MM.1S (cell line): Measurements from ENCODE around the gene TAS2R40.

Experiments
- DNase-seq: peaks from one replicate; pipeline ENCODE4 v3.0.0-alpha.2; 2015
- H2AFZ ChIP-seq: fragments of 300-600 bp; sonication (generic); 2 replicates; pipeline ENCODE4 v1.6.0; 2016; ENCODE audit warnings: antibody characterized with exemption, low read length
- H3F3A ChIP-seq: fragments of 300-600 bp; sonication (generic); 2 replicates; pipeline ENCODE4 v1.6.1; 2016; ENCODE audit warnings: mild to moderate bottlenecking, antibody characterized with exemption, low read length, moderate library complexity, mixed read lengths; ENCODE audit not compliant: insufficient read depth
- H3K27ac ChIP-seq: fragments of 300-600 bp; sonication (generic); 2 replicates; pipeline ENCODE4 v1.5.1; 2016; ENCODE audit warnings: mild to moderate bottlenecking, low read length
- H3K27me3 ChIP-seq: fragments of 300-600 bp; sonication (generic); replicated peaks from 2 replicates; pipeline ENCODE4 v1.6.0; 2016; ENCODE audit warnings: low read length; ENCODE audit not compliant: insufficient read depth
- H3K36me3 ChIP-seq: fragments of 300-600 bp; sonication (generic); replicated peaks from 2 replicates; pipeline ENCODE4 v1.6.1; 2016; ENCODE audit warnings: mild to moderate bottlenecking, low read length, mixed read lengths; ENCODE audit not compliant: insufficient read depth
- H3K4me1 ChIP-seq: fragments of 300-600 bp; sonication (generic); 2 replicates; pipeline ENCODE4 v1.6.1; 2016; ENCODE audit warnings: low read length, mixed read lengths
- H3K4me2 ChIP-seq: fragments of 300-600 bp; sonication (generic); 2 replicates; pipeline ENCODE4 v1.6.0; 2016; ENCODE audit warnings: low read depth, low read length
- H3K4me3 ChIP-seq: fragments of 300-600 bp; sonication (generic); 2 replicates; pipeline ENCODE4 v1.5.1; 2016; ENCODE audit warnings: low read length, mixed read lengths
- H3K79me2 ChIP-seq: fragments of 300-600 bp; sonication (generic); 2 replicates; pipeline ENCODE4 v1.6.1; 2016; ENCODE audit warnings: mixed run types, low read length, mixed read lengths
- H3K9ac ChIP-seq: fragments of 300-600 bp; sonication (generic); 2 replicates; pipeline ENCODE4 v1.6.1; 2016; ENCODE audit warnings: low read length, mixed read lengths
- H3K9me2 ChIP-seq: fragments of 300-600 bp; sonication (generic); replicated peaks from 2 replicates; pipeline ENCODE4 v1.6.1; 2016; ENCODE audit warnings: mild to moderate bottlenecking, low read length, mixed read lengths; ENCODE audit not compliant: insufficient read depth
- H3K9me3 ChIP-seq: fragments of 300-600 bp; sonication (generic); replicated peaks from 2 replicates; pipeline ENCODE4 v1.6.1; 2016; ENCODE audit warnings: mild to moderate bottlenecking, low read length, mixed read lengths; ENCODE audit not compliant: insufficient read depth
- H4K20me1 ChIP-seq: fragments of 300-600 bp; sonication (generic); 2 replicates; pipeline ENCODE4 v1.6.1; 2016; ENCODE audit warnings: mild to moderate bottlenecking, low read length, moderate library complexity, mixed read lengths; ENCODE audit not compliant: insufficient read depth
- EZH2 ChIP-seq: fragments of 300-600 bp; sonication (generic); optimal IDR thresholded peaks from 2 replicates; pipeline ENCODE3; 2017; ENCODE audit warnings: low read depth, mild to moderate bottlenecking, antibody characterized with exemption, low read length, mixed read lengths
- EZH2phosphoT487 ChIP-seq: fragments of 300-600 bp; sonication (generic); IDR thresholded peaks from 2 replicates; pipeline ENCODE4 v1.6.1; 2018; ENCODE audit warnings: antibody characterized with exemption, low read length
- TF ChIP-seq, protein P1 (sequence below): fragments of 300-600 bp; sonication (generic); IDR thresholded peaks from 2 replicates; pipeline ENCODE4 v1.5.1; 2016; ENCODE audit warnings: antibody characterized with exemption, low read length, mixed read lengths

TAS2R40 gene

DNA sequence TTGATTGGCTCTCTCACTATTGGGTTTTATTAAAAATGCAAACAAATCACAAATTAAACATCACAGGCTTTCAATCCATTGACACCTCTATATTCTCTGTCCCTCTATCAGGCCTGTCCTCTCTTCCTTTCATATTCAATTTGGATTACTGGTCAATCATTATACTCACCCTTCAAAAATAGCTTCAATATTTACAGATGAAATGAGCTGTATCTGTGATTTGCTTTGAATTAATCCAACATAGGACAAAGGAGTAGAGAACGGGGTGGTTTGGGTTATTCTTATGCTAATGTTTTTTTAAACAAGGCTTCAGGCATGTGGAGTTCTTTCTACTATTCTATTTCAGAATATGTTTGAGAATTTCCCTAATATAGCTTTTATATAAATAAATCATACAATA lies 36.3 kb upstream of the TAS2R40 start:
- no peak overlapping the region for H2AFZ ChIP-seq
- H3K79me2 ChIP-seq = no peaks in the 10 kb centered on the region
- TF ChIP-seq EZH2 = no peak
- no peaks in the 10 kb centered on the region for H3K36me3 ChIP-seq
- H3K27me3 ChIP-seq = no peaks in the 10 kb centered on the region
- H3K9me3 ChIP-seq = no peaks in the 10 kb centered on the region
- no peaks in the 10 kb centered on the region for H3K4me1 ChIP-seq
- no peak overlapping the region for H3K4me2 ChIP-seq
- DNase-seq = no peak
- H4K20me1 ChIP-seq = no peaks in the 10 kb centered on the region
- no peak overlapping the region for H3K9ac ChIP-seq
- H3K4me3 ChIP-seq = no peak overlapping the region
- no peaks in the 10 kb centered on the region for H3K9me2 ChIP-seq
- no peak overlapping the region for H3K27ac ChIP-seq
- H3F3A ChIP-seq = no peaks in the 10 kb centered on the region

DNA sequence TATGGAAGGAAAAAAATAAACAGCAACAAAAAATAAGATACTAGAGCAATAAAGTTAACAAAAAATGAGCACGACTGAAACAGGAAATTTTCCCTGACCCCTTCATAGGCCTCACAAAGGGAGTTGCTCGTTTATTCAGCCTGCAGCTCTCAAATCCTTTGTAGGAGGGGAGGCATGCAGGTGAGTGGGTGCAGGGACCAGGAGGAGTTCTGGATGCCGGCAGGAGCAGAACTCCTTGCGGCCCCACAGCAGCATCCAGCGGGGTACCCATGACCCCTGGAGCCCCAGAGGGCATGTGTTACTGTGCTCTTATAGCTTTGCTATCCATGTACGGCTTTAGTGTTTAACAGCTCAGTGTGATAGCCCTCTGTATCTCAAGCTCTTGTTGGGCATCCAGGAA lies 32.8 kb upstream of the TAS2R40 start:
- Histone ChIP-seq H3K9me3 (no peaks in the 10 kb centered on the region), H3F3A (no peaks in the 10 kb centered on the region), H3K27ac (no peak overlapping the region), H3K4me2 (no peak overlapping the region), H3K4me3 (no peak overlapping the region), H3K79me2 (no peaks in the 10 kb centered on the region), H3K9ac (no peak overlapping the region), H3K9me2 (no peaks in the 10 kb centered on the region), H3K27me3 (no peaks in the 10 kb centered on the region), H4K20me1 (no peaks in the 10 kb centered on the region), H3K36me3 (no peaks in the 10 kb centered on the region), H3K4me1 (no peaks in the 10 kb centered on the region), H2AFZ (no peak overlapping the region)
- DNase-seq = no peak
- TF ChIP-seq EZH2 (no peak), EZH2phosphoT487 (no peak)
- TF ChIP-seq, protein P1, sequence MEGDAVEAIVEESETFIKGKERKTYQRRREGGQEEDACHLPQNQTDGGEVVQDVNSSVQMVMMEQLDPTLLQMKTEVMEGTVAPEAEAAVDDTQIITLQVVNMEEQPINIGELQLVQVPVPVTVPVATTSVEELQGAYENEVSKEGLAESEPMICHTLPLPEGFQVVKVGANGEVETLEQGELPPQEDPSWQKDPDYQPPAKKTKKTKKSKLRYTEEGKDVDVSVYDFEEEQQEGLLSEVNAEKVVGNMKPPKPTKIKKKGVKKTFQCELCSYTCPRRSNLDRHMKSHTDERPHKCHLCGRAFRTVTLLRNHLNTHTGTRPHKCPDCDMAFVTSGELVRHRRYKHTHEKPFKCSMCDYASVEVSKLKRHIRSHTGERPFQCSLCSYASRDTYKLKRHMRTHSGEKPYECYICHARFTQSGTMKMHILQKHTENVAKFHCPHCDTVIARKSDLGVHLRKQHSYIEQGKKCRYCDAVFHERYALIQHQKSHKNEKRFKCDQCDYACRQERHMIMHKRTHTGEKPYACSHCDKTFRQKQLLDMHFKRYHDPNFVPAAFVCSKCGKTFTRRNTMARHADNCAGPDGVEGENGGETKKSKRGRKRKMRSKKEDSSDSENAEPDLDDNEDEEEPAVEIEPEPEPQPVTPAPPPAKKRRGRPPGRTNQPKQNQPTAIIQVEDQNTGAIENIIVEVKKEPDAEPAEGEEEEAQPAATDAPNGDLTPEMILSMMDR = no peak

DNA sequence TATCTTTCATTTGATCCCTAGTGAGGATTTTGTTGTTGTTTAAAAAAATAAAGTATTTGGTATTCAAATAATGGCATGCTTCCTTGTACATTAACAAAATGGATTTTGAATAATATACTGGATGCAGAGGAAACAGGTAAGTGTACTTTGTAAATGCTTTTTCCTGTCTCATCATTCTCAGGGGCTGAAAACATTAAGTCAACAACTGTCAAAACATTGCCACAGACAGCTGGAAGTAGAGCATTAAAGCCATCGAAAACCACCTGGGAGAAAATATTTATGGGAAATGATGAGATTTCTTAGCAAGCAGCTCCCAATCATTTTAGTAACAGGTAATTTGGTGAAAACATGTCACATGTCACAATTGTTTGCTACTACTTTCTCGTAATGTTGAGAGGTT lies 28.0 kb upstream of the TAS2R40 start:
- H3K36me3 ChIP-seq = no peaks in the 10 kb centered on the region
- H3K9ac ChIP-seq = no peak overlapping the region
- no peak overlapping the region for H3K4me2 ChIP-seq
- H3K4me3 ChIP-seq = no peak overlapping the region
- no peak for DNase-seq
- no peaks in the 10 kb centered on the region for H3K27me3 ChIP-seq
- H3K9me3 ChIP-seq = no peaks in the 10 kb centered on the region
- H3K4me1 ChIP-seq = no peaks in the 10 kb centered on the region
- TF ChIP-seq, protein P1 = no peak
- TF ChIP-seq EZH2 (no peak), EZH2phosphoT487 (no peak)
- H3K9me2 ChIP-seq = no peaks in the 10 kb centered on the region
- no peaks in the 10 kb centered on the region for H3K79me2 ChIP-seq
- H4K20me1 ChIP-seq = no peaks in the 10 kb centered on the region
- no peaks in the 10 kb centered on the region for H3F3A ChIP-seq
- no peak overlapping the region for H3K27ac ChIP-seq
- no peak overlapping the region for H2AFZ ChIP-seq

DNA sequence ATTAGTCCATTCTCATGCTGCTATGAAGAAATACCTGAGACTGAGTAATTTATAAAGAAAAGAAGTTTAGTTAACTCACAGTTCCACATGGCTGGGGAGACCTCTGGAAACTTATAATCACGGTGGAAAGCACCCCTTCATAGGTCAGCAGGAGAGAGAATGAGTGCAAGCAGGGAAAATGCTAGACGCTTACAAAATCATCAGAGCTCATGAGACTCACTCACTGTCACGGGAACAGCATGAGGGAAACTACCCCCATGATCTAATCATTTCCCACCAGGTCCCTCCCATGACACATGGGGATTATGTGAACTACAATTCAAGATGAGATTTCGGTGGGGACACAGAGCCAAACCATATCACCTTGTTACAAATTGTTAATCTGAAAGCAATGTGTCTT lies 22.8 kb upstream of the TAS2R40 start:
- DNase-seq = no peak
- no peak overlapping the region for H3K4me2 ChIP-seq
- no peaks in the 10 kb centered on the region for H3K27me3 ChIP-seq
- no peak overlapping the region for H2AFZ ChIP-seq
- H3K36me3 ChIP-seq = no peaks in the 10 kb centered on the region
- TF ChIP-seq EZH2 (no peak), EZH2phosphoT487 (no peak)
- TF ChIP-seq, protein P1 = no peak
- H3F3A ChIP-seq = no peaks in the 10 kb centered on the region
- H3K9me2 ChIP-seq = no peaks in the 10 kb centered on the region
- H3K4me1 ChIP-seq = no peaks in the 10 kb centered on the region
- no peaks in the 10 kb centered on the region for H4K20me1 ChIP-seq
- H3K9ac ChIP-seq = no peak overlapping the region
- H3K79me2 ChIP-seq = no peaks in the 10 kb centered on the region
- no peak overlapping the region for H3K4me3 ChIP-seq
- no peaks in the 10 kb centered on the region for H3K9me3 ChIP-seq
- no peak overlapping the region for H3K27ac ChIP-seq
